SK-N-SH treated with all-trans-retinoic acid at 6 μM for 48 hours (cell line): ENCODE results near the gene BIRC7.

Experiments used
- ARNTL ChIP-seq: fragments of 450-650 bp; formaldehyde crosslinking; IDR thresholded peaks from 2 replicates; pipeline ENCODE4 v1.5.0; 2020; ENCODE audit warnings: low read depth, mild to moderate bottlenecking, moderate library complexity, borderline replicate concordance
- BACH2 ChIP-seq: fragments of 250-450 bp; sonication (Bioruptor Pico); IDR thresholded peaks from 2 replicates; pipeline ENCODE4 v1.9.0; 2021; ENCODE audit warnings: mild to moderate bottlenecking, borderline replicate concordance
- CREB5 ChIP-seq: fragments of 250-450 bp; sonication (Bioruptor Pico); IDR thresholded peaks from 2 replicates; pipeline ENCODE4 v1.5.1; 2020; ENCODE audit warnings: low read depth, mild to moderate bottlenecking, moderate library complexity
- CSDC2 ChIP-seq: fragments of 250-450 bp; sonication (Bioruptor Pico); IDR thresholded peaks from 2 replicates; pipeline ENCODE4 v1.5.0; 2020; ENCODE audit warnings: mild to moderate bottlenecking, moderate library complexity
- ESRRG ChIP-seq: fragments of 250-450 bp; sonication (Bioruptor Pico); IDR thresholded peaks from 2 replicates; pipeline ENCODE4 v1.6.1; 2021; ENCODE audit warnings: mild to moderate bottlenecking
- ISL1 ChIP-seq: fragments of 250-450 bp; sonication (Bioruptor Pico); IDR thresholded peaks from 2 replicates; pipeline ENCODE4 v2.1.2; 2022; ENCODE audit warnings: mild to moderate bottlenecking, moderate library complexity
- PATZ1 ChIP-seq: fragments of 250-450 bp; sonication (Bioruptor Pico); IDR thresholded peaks from 2 replicates; pipeline ENCODE4 v1.8.0; 2020; ENCODE audit warnings: mild to moderate bottlenecking, moderate library complexity, borderline replicate concordance
- RARB ChIP-seq: fragments of 250-450 bp; sonication (Bioruptor Pico); IDR thresholded peaks from 2 replicates; pipeline ENCODE4 v1.8.0; 2021; ENCODE audit warnings: mild to moderate bottlenecking, moderate library complexity
- SNAI2 ChIP-seq: fragments of 250-450 bp; sonication (Bioruptor Pico); IDR thresholded peaks from 2 replicates; pipeline ENCODE4 v1.5.0; 2020; ENCODE audit warnings: mild to moderate bottlenecking, moderate library complexity
- ZC3H10 ChIP-seq: fragments of 250-450 bp; sonication (Bioruptor Pico); IDR thresholded peaks from 2 replicates; pipeline ENCODE4 v1.5.1; 2021; ENCODE audit warnings: mild to moderate bottlenecking, moderate library complexity
- ZFP30 ChIP-seq: fragments of 450-650 bp; formaldehyde crosslinking; IDR thresholded peaks from 2 replicates; pipeline ENCODE4 v1.5.0; 2022; ENCODE audit warnings: mild to moderate bottlenecking, moderate library complexity
- ZNF565 ChIP-seq: fragments of 450-650 bp; formaldehyde crosslinking; conservative IDR thresholded peaks from 2 replicates; pipeline ENCODE4 v1.5.0; 2020; ENCODE audit warnings: low read depth, mild to moderate bottlenecking, moderate library complexity

- no peak for TF ChIP-seq SNAI2 (CRISPR knock-in tag)
- no peak for TF ChIP-seq PATZ1 (CRISPR knock-in tag)
- no peak for TF ChIP-seq RARB (CRISPR knock-in tag)
- TF ChIP-seq ESRRG: no peak
- TF ChIP-seq CREB5 (CRISPR knock-in tag): no peak
- TF ChIP-seq BACH2 (CRISPR knock-in tag): no peak
- TF ChIP-seq ZFP30 (CRISPR knock-in tag): no peak
- no peak for TF ChIP-seq ZC3H10
- no peak for TF ChIP-seq ZNF565
- no peak for TF ChIP-seq ARNTL
- no peak for TF ChIP-seq CSDC2 (CRISPR knock-in tag)
- no peak for TF ChIP-seq ISL1 (CRISPR knock-in tag)
Observed at GRCh38 chr20:63253438-63254231, 17.9 kb downstream of the BIRC7 start.
